LHCN-M2 (cell line): ENCODE results near the gene TPCN1. TPM values are rescaled to one million over a fixed set of nuclear protein-coding genes. Genes with fewer than 3 reads are reported as not detected.
A peak's percentile ranks its signal among the peaks of the same experiment; 100 is the strongest.

Source experiments
- DNase-seq: peaks from one replicate; pipeline ENCODE4 v3.0.0-alpha.2; 2012; ENCODE audit warnings: low read depth
- polyA plus RNA-seq: library from polyadenylated mRNA; unstranded; fragments of >200 nt; gene quantifications from one replicate; pipeline ENCODE4 v1.2.1, GENCODE V29; 2012; ENCODE audit warnings: missing spikeins
- total RNA-seq: library from RNA; depleted of rRNA; stranded (reverse); fragments of >200 nt; gene quantifications from 2 replicates; pipeline ENCODE4 v1.2.3, GENCODE V29; 2014; rRNA removed

Gene TPCN1
- 17.8 and 21.4 TPM in 2 replicates for total RNA-seq
- 11.4 TPM for polyA plus RNA-seq

- DNase-seq, result peak; percentile 100
Measured at GRCh38 chr12:113221181-113221996, at the start of gene TPCN1. Gene TPCN1 (plus strand): TSS chr12:113221464. CDS start chr12:113226853, 5,389 bp downstream.

GRCh38 chr12:113171543-113171942 lies 49.7 kb upstream of the TPCN1 start:
- DNase-seq, result no peak

- DNase-seq, result no peak
Measured at GRCh38 chr12:113172185-113172584, 49.1 kb upstream of the TPCN1 start.

GRCh38 chr12:113173081-113173698 lies 48.1 kb upstream of the TPCN1 start:
- no peak for DNase-seq

GRCh38 chr12:113174461-113175384 lies 46.5 kb upstream of the TPCN1 start:
- DNase-seq, result peak; percentile 56

- no peak for DNase-seq
Measured at GRCh38 chr12:113179023-113179422, 42.2 kb upstream of the TPCN1 start.

GRCh38 chr12:113180333-113180732 lies 40.9 kb upstream of the TPCN1 start:
- peak; percentile 39 for DNase-seq

GRCh38 chr12:113181975-113182374 lies 39.3 kb upstream of the TPCN1 start:
- DNase-seq, result no peak

- DNase-seq, result no peak
Measured at GRCh38 chr12:113183030-113183589, 38.2 kb upstream of the TPCN1 start.

GRCh38 chr12:113184098-113184899 lies 37.0 kb upstream of the TPCN1 start:
- no peak for DNase-seq

GRCh38 chr12:113184900-113185179 lies 36.4 kb upstream of the TPCN1 start:
- DNase-seq, result peak; percentile 91

GRCh38 chr12:113185180-113186032 lies 35.9 kb upstream of the TPCN1 start, which contains the start of the genes DDX54 and RITA1:
Gene DDX54 (minus strand): TSS chr12:113185478. CDS start chr12:113185451, 27 bp downstream.
Gene RITA1 (plus strand): TSS chr12:113185721. CDS start chr12:113186747, 1,026 bp downstream.
- DNase-seq, result peak; percentile 66

- peak; percentile 36 for DNase-seq
Measured at GRCh38 chr12:113186033-113186365, 35.3 kb upstream of the TPCN1 start.

GRCh38 chr12:113186666-113187325 lies 34.5 kb upstream of the TPCN1 start:
- no peak for DNase-seq

- DNase-seq, result no peak
Measured at GRCh38 chr12:113189361-113189760, 31.9 kb upstream of the TPCN1 start.

- DNase-seq, result peak; percentile 50
Measured at GRCh38 chr12:113190761-113191160, 30.5 kb upstream of the TPCN1 start.

GRCh38 chr12:113191227-113191626 lies 30.0 kb upstream of the TPCN1 start:
- no peak for DNase-seq

- DNase-seq, result peak; percentile 84
Measured at GRCh38 chr12:113194971-113195391, 26.3 kb upstream of the TPCN1 start.

- no peak for DNase-seq
Measured at GRCh38 chr12:113195598-113195997, 25.7 kb upstream of the TPCN1 start.
